Spleen (tissue), 11 donors: Measurements from ENCODE around the gene MINDY4. TPM values are rescaled to one million over a fixed set of nuclear protein-coding genes. Genes with fewer than 3 reads are reported as not detected.
A peak's percentile ranks its signal among the peaks of the same experiment; 100 is the strongest.

Source experiments
- DNase-seq: peaks from one replicate; pipeline ENCODE4 v3.0.0-alpha.2; 2020
- H3K27ac ChIP-seq, 8 donors: fragments of 200-600 bp; sonication (generic) in 7 of 8; 1 replicate in 4 of 8; 2 replicates in 4 of 8; pipeline versions ENCODE4 v1.5.0 to v1.8.0; 2016 to 2021; ENCODE audit warnings: inconsistent platforms in 4 of 8, mild to moderate bottlenecking in 4 of 8, moderate library complexity in 1 of 8
- H3K27me3 ChIP-seq, 7 donors: fragments of 200-600 bp; sonication (generic) in 6 of 7; replicated peaks in 1 of 7; 1 replicate in 4 of 7; 2 replicates in 3 of 7; pipeline versions ENCODE4 v1.5.0 to v1.8.0; 2016 to 2021; ENCODE audit warnings: inconsistent platforms in 3 of 7, mild to moderate bottlenecking in 1 of 7
- H3K36me3 ChIP-seq, 6 donors: fragments of 200-600 bp; sonication (generic) in 5 of 6; 1 replicate in 4 of 6; 2 replicates in 2 of 6; pipeline versions ENCODE4 v1.5.0 to v1.8.0; 2016 to 2021; ENCODE audit warnings: inconsistent platforms in 2 of 6
- H3K4me1 ChIP-seq, 6 donors: fragments of 200-600 bp; sonication (generic) in 5 of 6; 1 replicate in 3 of 6; 2 replicates in 3 of 6; pipeline versions ENCODE4 v1.5.0 to v1.8.0; 2016 to 2021; ENCODE audit warnings: inconsistent platforms in 3 of 6
- H3K4me3 ChIP-seq, 8 donors: fragments of 200-600 bp; sonication (generic) in 7 of 8; 1 replicate in 4 of 8; 2 replicates in 4 of 8; pipeline versions ENCODE4 v1.5.0 to v1.8.0; 2016 to 2021; ENCODE audit warnings: inconsistent platforms in 4 of 8, mild to moderate bottlenecking in 4 of 8, moderate library complexity in 2 of 8
- H3K9me3 ChIP-seq, 8 donors: fragments of 200-600 bp; sonication (generic) in 7 of 8; 1 replicate in 4 of 8; 2 replicates in 4 of 8; pipeline versions ENCODE4 v1.5.0 to v1.8.0; 2016 to 2021; ENCODE audit warnings: inconsistent platforms in 4 of 8
- POLR2A ChIP-seq, 3 donors: fragments of 450-650 bp; IDR thresholded peaks; one replicate each; pipeline ENCODE4 v1.5.1; 2017; ENCODE audit warnings: antibody characterized with exemption in 3 of 3, mild to moderate bottlenecking in 1 of 3
- POLR2AphosphoS5 ChIP-seq, 3 donors: sonication (generic); formaldehyde crosslinking; IDR thresholded peaks; one replicate each; pipeline ENCODE4 v1.5.1; 2017; ENCODE audit warnings: antibody characterized with exemption in 3 of 3
- WGBS, 5 donors: extraction: QIAGEN DNeasy Blood & Tissue Kit in 3 of 5; methylation state at CpG; one replicate each; pipeline versions ENCODE4 v1.1.5 to v1.1.7; 2013 to 2018; 5-methylcytosine and 5-hydroxymethylcytosine counted together
- intact Hi-C: fragments of 100-400 bp; cut with DNase I; formaldehyde crosslinking; loops from one replicate; pipeline ENCODE4 v1.15.0; 2023; ENCODE audit warnings: low total_unique reads
- polyA plus RNA-seq, 3 donors: library from polyadenylated mRNA; stranded (reverse); fragments of 200-250 nt; gene quantifications; one replicate each; pipeline ENCODE4 v1.2.1, GENCODE V29; 2013
- total RNA-seq, 7 donors: library from RNA; depleted of rRNA in 3 of 7; stranded (reverse); fragments of >200 nt in 3 of 7; fragmentation: NEBNext Ultra II Directional in 4 of 7; extraction: Animal tissue kit (Norgen Biotek cat#: 25700) in 4 of 7; gene quantifications; one replicate each; pipeline versions ENCODE4 v1.1.0 to v1.2.1, GENCODE V29; 2016 to 2021
- TF ChIP-seq, protein P1 (sequence below), 11 experiments: fragments of 200-600 bp in 7 of 11; fragments of 450-650 bp in 4 of 11; sonication (generic) in 4 of 11; IDR thresholded peaks in 8 of 11; conservative IDR thresholded peaks in 3 of 11; 1 replicate in 7 of 11; 2 replicates in 4 of 11; pipeline versions ENCODE4 v1.4.0 to v1.8.0; 2016 to 2021; ENCODE audit warnings: antibody characterized with exemption in 11 of 11, inconsistent platforms in 4 of 11, mild to moderate bottlenecking in 1 of 11
- donor health status: healthy with polysubstance abuse.
- donor health status: DM: no; HTN: no; CAD: no; lungs with moderate emphysema.
- donor health status: DM: no; HTN: no; CAD: no.
- donor health status: Bipolar disorder and iron deficiency.
- donor health status: healthy.
- donor health status: DM: no; HTN: no; CAD: no.
- donor health status: DM: yes; HTN: yes; CAD: no.

Gene MINDY4
- total and polyA plus RNA-seq, 10 donors = 0.63 to 7.0 (median 3.0) TPM

DNA sequence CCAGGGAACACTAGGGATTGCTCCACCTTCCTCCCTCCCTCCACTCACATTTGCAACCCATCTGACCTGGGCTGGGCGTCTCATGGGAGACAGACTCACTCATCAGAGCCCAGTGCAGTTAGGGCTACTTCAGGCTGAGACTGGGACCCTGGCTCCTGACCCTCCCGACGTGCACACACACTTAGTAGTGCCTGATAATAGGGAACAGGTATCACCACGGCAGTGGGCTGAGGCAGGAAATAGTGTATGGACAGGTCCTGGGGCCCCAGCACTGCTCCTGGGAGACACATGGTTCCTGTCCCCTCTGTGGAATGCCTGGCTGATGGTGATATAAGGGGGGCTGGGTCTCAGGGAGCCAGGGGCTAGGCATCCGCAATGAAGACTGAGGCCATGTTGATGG is 154.7 kb downstream of the MINDY4 start:
- H3K4me3 ChIP-seq = no peak overlapping the region
- peaks cover 0 to 4% (median 0%) of the 10 kb centered on the region in 7 donors for H3K27me3 ChIP-seq
- DNase-seq = peak; percentile 67
- TF ChIP-seq POLR2A (IDR thresholded peaks at IDR 0.05) (no peak), POLR2AphosphoS5 (IDR thresholded peaks at IDR 0.05) (no peak)
- TF ChIP-seq, protein P1, sequence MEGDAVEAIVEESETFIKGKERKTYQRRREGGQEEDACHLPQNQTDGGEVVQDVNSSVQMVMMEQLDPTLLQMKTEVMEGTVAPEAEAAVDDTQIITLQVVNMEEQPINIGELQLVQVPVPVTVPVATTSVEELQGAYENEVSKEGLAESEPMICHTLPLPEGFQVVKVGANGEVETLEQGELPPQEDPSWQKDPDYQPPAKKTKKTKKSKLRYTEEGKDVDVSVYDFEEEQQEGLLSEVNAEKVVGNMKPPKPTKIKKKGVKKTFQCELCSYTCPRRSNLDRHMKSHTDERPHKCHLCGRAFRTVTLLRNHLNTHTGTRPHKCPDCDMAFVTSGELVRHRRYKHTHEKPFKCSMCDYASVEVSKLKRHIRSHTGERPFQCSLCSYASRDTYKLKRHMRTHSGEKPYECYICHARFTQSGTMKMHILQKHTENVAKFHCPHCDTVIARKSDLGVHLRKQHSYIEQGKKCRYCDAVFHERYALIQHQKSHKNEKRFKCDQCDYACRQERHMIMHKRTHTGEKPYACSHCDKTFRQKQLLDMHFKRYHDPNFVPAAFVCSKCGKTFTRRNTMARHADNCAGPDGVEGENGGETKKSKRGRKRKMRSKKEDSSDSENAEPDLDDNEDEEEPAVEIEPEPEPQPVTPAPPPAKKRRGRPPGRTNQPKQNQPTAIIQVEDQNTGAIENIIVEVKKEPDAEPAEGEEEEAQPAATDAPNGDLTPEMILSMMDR (IDR thresholded peaks at IDR 0.05 in 8 of 11, conservative IDR thresholded peaks at IDR 0.05 in 3 of 11) = no peak
- peaks cover 0 to 17% (median 8%) of the 10 kb centered on the region in 8 donors for H3K9me3 ChIP-seq
- H3K4me1 ChIP-seq = peaks cover 0 to 7% (median 0%) of the 10 kb centered on the region in 6 donors
- no peak overlapping the region for H3K27ac ChIP-seq
- intact Hi-C loops = no loop called here
- H3K36me3 ChIP-seq = no peaks in the 10 kb centered on the region
- WGBS, 5 donors = 51 to 73% (median 65%) methylated on average over 2 to 5 of the region's 5 CpGs

DNA sequence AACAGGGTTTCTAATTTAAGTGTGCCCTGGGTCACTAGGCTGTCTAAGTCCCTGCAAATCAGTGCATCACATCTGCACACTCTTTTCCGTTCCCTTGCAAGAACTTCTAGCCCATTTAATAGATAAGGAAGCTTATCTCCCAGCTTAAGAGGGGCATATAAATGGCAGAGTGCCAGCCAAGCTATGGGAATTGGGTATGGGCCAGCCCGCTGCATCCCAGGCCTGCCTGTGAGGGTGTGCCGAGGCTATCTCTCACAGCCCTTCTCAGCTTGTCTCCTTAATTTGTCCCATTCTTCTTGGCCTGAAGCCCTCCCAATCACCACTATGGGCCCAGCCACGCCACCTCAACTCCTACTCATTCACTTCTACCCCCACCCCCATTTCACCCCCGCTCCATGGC is 155.1 kb downstream of the MINDY4 start:
- Histone ChIP-seq H3K4me3 (no peak overlapping the region), H3K4me1 (peaks cover 0 to 7% (median 0%) of the 10 kb centered on the region in 6 donors), H3K9me3 (peaks cover 0 to 17% (median 8%) of the 10 kb centered on the region in 8 donors), H3K27me3 (peaks cover 0 to 4% (median 0%) of the 10 kb centered on the region in 7 donors), H3K27ac (no peak overlapping the region), H3K36me3 (no peaks in the 10 kb centered on the region)
- WGBS, 5 donors = 62 to 71% (median 67%) methylated on average over 5 of the region's 5 CpGs
- TF ChIP-seq POLR2AphosphoS5 (IDR thresholded peaks at IDR 0.05) (peak in 2 of 3 donors; percentile 70 to 73), POLR2A (IDR thresholded peaks at IDR 0.05) (no peak)
- TF ChIP-seq, protein P1 (IDR thresholded peaks at IDR 0.05 in 8 of 11, conservative IDR thresholded peaks at IDR 0.05 in 3 of 11) = no peak
- intact Hi-C loops = no loop called here
- peak; percentile 57 for DNase-seq

DNA sequence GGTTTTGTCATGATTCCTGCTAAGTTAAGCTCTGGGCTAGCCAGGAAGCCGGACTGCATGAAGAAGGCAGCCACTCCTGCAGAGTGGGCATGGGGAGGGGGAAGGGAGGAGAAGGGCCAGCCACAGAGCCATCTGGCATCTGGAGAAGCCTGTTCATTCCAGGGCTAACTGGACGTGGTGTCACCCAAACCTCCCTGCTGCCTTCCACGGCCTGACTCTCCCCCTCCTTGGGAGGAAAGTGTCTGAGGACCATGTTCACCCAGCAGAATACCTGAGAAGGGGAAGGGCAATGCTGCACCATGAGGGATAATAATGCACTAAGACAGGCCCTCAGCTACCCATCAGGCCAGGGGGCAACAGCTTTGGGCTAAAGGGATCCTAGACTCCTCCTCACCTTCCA is 155.8 kb downstream of the MINDY4 start:
- H3K27me3 ChIP-seq = peaks cover 0 to 4% (median 0%) of the 10 kb centered on the region in 7 donors
- WGBS, 5 donors = 83 to 100% (median 93%) methylated on average over 3 of the region's 3 CpGs
- no peak overlapping the region for H3K4me3 ChIP-seq
- H3K9me3 ChIP-seq = peaks cover 0 to 17% (median 8%) of the 10 kb centered on the region in 8 donors
- peaks cover 0 to 7% (median 0%) of the 10 kb centered on the region in 6 donors for H3K4me1 ChIP-seq
- H3K36me3 ChIP-seq = no peaks in the 10 kb centered on the region
- no peak overlapping the region for H3K27ac ChIP-seq
- DNase-seq = peak; percentile 45
- no peak for TF ChIP-seq POLR2AphosphoS5 (IDR thresholded peaks at IDR 0.05)
- no peak for TF ChIP-seq POLR2A (IDR thresholded peaks at IDR 0.05)
- TF ChIP-seq, protein P1 (IDR thresholded peaks at IDR 0.05 in 8 of 11, conservative IDR thresholded peaks at IDR 0.05 in 3 of 11) = no peak
- intact Hi-C loops = no loop called here

DNA sequence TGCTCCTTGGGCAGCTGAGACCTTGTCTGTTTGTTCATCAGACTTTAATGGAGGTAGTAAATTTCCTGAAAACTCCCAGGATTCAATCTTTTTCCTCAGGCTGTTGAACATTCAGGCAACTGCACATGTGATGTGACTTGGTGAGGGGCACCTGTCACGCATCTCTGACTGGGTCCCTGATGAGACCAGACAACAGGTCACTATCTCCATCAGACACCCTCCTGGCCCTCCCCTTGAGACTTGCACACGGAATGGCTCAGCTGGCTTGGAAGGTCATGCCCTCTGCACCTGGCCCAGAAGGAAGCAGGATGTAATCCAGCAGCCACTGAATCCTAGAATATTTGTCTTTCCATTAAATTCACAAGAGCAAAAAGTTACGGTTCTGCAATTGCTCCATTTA is 156.3 kb downstream of the MINDY4 start:
- Histone ChIP-seq H3K36me3 (no peaks in the 10 kb centered on the region), H3K4me1 (peaks cover 0 to 7% (median 0%) of the 10 kb centered on the region in 6 donors), H3K27ac (no peak overlapping the region), H3K27me3 (peaks cover 0 to 5% (median 0%) of the 10 kb centered on the region in 7 donors), H3K4me3 (no peak overlapping the region), H3K9me3 (peaks cover 0 to 17% (median 8%) of the 10 kb centered on the region in 8 donors)
- TF ChIP-seq, protein P1 (IDR thresholded peaks at IDR 0.05 in 8 of 11, conservative IDR thresholded peaks at IDR 0.05 in 3 of 11) = no peak
- TF ChIP-seq POLR2A (IDR thresholded peaks at IDR 0.05) (no peak), POLR2AphosphoS5 (IDR thresholded peaks at IDR 0.05) (no peak)
- DNase-seq = no peak
- intact Hi-C loops = no loop called here
- 58 to 88% (median 84%) methylated on average over 3 of the region's 3 CpGs for WGBS, 5 donors
